Endothelial cell of hepatic sinusoid (primary cell): Measurements from ENCODE around the gene ZBTB25.
"Not testable (repeated sequence)": the region's sequence is repeated elsewhere in the genome, so short reads cannot be mapped to it uniquely, and the experiment has no call there.

Source experiments
- in situ Hi-C: cut with HindIII; loops from 2 replicates; pipeline ENCODE4 v1.10.0; 2017; ENCODE audit warnings: low sequenced_read_pairs

The ZBTB25 gene

GRCh38 chr14:64517667-64518066, 14.0 kb upstream of the ZBTB25 start:
- in situ Hi-C loops: not testable (repeated sequence)

DNA sequence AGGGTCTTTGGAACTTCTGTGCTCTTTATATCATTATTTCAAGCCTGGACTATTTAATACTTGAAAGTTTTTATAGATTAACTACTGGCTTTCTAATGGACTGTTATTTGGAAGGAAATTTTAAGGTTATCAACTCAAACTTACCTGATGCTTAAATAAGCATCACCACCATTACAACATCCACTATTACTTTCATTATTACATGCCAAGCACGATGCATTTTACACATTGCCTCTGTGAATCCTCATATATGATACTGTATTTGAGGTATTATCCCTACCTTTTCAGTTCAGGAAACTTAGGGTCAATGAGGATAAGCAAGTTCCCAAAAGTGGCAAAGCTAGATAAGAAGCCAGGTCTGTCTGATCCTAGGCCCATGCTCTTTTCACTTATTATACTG, 13.3 kb upstream of the ZBTB25 start:
- in situ Hi-C loops: no loop called here

DNA sequence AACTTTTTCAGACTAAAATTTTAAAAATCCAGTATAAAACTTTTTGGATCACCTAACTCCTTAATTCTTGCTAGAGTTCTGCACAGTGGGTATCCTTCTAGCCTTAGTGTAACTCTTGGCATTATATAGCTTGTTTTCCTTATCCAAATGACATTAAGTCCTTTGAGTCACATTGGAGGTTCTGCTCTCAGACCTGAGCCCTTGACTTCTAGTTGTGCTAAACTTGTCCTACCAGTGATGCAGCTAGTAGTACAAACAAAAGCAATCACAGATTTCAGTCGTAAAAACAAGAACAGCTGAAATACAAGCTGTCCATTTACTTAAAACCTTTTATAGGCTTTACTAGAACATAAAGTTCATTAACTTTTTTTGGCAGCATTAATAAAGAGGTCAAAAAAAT, 11.4 kb upstream of the ZBTB25 start:
- in situ Hi-C loops: no loop called here

GRCh38 chr14:64513271-64513670, 9.6 kb upstream of the ZBTB25 start:
- in situ Hi-C loops: no loop called here

DNA sequence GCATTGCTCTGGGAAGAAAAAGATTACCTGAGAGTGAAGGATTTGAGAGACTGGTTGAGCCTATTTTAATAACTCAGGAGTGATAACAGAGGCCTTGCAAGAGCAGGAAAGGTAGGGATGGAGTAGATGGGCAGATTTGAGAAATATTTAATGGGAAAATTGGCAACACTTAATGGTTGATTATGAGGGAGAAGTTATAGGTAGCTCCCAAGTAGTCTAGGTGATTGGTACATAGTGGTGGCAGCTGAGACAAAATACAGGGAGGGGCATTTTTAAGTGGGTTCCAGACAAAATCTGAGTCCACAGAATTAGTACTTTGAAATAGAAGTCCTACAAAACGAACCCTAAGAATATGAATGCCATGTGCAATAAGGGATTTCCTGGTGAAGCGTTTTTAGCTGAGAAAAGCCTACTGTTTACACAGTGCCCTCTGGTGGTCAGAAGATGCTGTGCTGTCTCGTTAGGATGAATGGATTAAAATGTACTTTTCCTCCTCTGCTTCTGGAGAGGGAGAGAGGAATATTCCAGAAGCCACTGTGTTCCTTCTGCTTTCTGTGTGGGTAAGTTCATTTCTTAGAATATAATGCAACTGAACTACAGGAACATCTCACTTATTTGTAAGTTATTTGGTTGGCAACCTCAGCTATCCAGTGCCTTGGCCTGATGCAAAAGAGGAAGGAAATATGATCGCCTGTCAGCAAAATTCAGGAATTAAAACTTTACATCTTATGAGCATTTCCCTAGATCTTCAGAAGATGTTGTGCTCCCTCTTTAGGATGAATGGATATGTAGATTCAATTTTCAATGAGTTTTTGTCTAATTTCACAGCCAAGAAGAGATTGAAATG, 7.4 kb upstream of the ZBTB25 start:
- in situ Hi-C loops: no loop called here

DNA sequence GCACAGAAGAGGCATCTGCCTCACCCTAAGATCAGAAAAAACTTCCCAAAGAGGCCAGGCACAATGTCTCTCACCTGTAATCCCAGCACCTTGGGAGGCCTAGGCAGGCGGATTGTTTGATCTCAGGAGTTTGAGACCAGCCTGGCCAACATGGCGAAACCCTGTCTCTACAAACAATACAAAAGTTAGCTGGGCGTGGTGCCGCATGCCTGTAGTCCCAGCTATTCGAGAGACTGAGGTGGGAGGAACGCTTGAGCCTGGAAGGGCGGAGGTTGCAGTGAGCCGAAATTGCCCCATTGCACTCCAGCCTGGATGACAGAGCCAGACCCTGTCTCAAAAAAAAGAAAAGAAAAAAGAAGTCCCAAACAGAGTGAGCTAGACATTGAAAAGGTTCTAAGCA, 5.4 kb upstream of the ZBTB25 start:
- in situ Hi-C loops: no loop called here

- in situ Hi-C loops: no loop called here
These were observed 4.7 kb upstream of the ZBTB25 start for GRCh38 chr14:64508215-64508776.

GRCh38 chr14:64507376-64508156, 3.9 kb upstream of the ZBTB25 start:
- in situ Hi-C loops: no loop called here

DNA sequence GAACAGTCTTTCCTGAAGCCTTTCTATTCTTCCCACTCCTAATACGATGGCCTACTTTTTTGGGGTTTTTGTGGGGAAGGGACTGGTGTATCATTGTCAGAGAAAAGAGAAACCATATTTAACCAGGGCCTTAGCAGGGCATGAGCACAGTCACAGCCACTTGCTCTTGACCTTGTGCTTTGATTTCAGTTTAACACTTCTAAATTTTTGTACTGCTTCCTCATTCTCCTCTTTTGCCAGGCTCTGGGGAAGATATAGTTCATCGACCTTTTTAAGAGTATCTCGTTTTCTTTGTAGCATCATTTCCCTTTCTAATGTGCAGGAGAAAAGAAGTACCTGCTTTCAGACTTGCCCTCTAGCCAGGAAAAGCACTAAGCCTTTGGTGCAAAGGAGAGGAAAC, 3.1 kb upstream of the ZBTB25 start:
- in situ Hi-C loops: no loop called here

DNA sequence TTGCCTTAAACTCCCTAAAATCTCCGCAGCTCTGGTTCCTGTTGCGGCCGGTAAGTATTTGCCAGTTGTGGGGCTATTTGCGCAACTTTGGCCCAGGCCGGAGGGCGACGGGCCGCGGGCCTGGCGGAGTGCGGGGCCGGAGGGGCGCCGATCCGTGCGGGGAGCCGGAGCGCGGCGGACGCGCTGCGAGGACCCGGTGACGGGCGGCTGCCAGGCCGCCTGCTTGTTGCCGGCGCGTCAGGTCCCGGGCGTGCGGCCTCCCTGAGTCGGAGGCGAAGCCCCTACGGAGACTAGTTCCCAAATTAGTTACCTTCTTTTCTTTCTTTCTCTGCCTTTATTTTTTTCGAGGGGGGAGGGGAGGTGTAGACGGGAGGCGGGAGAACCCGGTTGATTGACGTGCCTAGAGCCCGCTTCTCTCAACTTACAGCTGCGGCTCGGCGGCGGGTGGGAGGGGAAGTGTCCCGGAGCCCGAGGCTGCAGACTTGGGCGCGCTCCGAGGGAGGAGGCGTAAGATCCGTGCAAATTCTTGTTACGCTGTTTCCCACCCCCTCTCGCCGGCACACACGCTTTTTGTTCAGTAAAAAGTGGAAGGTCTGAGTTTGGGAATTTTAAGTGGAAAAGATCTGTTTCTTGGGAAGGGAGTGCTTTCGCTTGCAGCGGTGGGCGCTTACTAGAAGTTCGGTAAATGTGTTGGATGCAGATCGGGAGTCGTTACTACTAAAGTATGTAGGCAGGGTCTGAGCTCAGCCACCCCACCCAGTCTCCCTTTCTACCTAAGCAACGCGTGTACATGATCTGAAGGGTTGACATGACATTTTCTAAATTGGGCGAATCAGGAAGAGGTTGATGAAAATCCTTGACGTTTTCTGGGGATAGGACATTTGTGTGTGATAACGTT, 1.5 kb upstream of the ZBTB25 start:
- in situ Hi-C loops: no loop called here

DNA sequence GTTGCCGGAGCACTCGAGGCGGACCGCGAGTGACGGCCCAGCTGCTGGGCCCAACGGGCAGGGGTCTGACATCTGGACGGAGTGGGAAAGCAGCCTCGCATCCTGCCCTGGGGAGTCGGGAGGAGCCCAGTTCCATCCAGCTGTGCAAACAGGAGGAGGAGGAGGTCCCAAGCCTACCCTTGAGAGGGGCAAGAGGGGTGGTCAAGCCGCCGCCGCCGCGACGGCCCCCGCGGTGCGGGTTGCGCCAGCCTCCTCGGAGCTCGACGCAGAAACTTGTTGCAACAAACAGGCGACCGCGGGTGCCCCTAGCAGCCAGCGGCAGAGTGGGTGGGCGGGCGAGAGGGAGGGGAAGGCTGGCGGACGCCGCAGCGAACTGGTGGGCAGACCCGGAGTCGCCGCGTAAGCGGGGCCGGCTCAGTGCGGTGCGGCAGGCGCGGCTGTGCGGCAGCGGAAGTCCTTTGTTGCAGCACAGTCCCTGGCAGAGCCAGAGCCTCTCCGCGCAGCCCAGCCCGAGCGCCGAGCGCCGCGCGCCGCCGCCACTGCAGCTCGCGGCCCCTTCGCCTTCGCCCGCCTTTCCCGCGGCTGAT, 765 bp upstream of the ZBTB25 start, which contains the start of gene ZBTB1:
TSS of gene ZBTB1 (plus strand) at position 461 of the 587 bp plus-strand sequence. CDS start 16,735 bp downstream, outside the sequence.
- in situ Hi-C loops: no loop called here

- in situ Hi-C loops: no loop called here
These were observed 678 bp downstream of the ZBTB25 start for GRCh38 chr14:64502887-64503433.

GRCh38 chr14:64502456-64502855, 1.2 kb downstream of the ZBTB25 start:
- in situ Hi-C loops: no loop called here

DNA sequence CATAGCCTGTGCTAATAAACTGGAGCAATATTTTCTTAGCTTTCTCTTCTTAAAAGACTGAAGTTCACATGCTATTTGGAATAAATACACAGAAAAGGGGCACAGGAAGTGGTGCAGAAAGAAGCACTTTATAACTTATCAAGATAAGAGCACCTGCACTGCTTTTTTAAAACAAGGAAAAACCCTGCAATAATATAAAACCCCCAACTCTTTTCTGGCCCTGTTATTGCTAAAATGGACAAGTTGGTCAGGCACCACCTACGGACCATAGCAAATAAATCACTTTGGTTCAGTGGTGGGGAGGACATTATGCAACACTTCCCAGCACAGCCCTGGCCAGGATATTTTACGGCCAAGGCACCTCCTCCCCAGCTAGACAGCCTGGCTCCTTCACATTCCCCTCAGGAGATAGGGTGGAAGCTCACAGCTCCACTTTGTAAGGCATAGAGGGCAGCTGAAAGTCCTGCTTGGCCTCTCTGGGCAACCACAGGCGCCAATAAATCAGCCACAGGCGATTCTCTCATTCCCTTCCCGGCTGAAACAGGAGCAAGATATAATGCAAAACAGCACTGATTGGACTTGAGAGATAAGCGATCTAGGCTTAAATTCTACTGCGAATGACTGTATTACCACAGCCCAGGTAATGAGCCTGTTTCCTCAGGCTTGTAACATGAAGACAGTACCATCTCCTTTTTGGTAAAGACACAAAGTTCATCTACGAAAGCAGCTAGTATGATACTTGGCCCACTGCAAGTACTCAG, 2.0 kb downstream of the ZBTB25 start:
- in situ Hi-C loops: no loop called here

DNA sequence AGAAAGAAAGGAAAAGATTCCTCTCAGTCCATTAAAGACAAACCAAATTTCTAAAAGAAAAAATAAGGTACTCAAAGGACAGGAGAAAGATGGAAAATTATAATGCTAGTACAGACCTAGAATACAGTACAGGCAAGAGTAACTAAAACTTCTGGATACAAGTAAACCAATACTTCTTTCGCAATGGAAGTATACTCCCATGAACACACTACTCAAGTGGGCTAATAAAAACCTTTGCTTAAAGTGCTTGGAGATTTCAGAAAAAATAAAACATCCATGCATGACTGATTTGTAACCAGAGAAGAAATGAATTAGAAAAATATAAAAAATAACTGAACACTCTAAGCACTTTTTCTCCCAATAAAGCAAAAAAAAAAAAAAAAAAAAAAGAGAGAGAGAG, 3.5 kb downstream of the ZBTB25 start:
- in situ Hi-C loops: no loop called here

DNA sequence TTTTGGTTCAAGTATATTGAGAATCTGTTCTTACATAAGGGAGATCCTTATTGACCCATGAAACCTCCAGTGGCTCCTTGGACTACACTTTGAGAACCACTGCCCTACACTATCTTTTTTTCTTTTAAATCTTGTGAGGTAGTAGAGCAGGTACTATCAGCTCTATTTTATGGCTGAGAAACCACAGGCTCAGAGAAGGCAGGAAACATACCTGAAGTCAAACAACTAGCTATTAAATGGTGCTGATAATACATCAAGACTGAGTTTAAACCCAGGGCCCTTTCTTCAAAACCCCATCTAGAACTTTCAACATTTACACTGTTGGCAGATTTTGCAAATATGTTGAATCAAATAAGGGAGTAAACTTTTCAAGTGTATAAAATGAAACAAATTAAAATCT, 6.9 kb downstream of the ZBTB25 start:
- in situ Hi-C loops: no loop called here

DNA sequence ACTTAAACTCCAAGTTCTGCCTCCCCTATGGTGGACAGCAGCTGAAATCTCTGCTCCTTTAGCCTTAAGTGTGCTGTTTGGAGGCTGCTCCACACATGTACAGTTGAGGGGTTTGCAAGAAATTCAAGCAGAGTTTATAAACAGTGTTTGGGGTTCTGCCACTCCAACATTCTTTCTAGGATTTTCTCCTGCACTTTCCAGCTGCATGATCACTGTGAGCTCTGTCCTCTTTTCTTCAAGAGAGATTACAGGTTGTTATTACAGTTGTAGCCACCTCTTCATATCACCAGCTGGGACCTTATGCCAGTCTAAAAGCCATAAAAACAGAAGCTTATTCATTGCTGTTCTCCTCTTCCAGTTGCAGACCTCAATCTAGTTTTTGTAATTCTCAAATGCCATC, 8.4 kb downstream of the ZBTB25 start:
- in situ Hi-C loops: no loop called here

DNA sequence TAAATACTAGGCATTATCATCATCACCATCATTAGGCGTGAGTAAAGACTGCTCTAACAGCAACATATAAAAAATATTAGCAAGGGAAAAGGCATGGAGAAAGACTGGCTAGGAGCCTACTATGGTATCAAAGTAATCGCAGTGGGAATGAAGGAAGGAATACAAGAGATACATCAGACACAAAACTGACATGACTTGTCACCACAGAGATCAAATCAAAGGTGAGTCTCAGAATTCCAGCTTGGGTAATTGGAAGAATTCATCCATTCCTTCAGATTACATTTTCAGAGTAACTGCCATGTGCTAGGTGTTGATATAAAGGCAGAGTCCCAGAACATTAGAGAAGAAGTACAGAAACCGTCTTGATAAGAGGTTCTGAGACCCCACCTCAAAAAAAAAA, 10.2 kb downstream of the ZBTB25 start:
- in situ Hi-C loops: no loop called here

GRCh38 chr14:64491637-64492036, 12.0 kb downstream of the ZBTB25 start:
- in situ Hi-C loops: no loop called here
